Measurements from ENCODE around the gene SYNGAP1. TPM values are rescaled to one million over a fixed set of nuclear protein-coding genes. Genes with fewer than 3 reads are reported as not detected.
"Not testable (repeated sequence)": the region's sequence is repeated elsewhere in the genome, so short reads cannot be mapped to it uniquely, and the experiment has no call there.

SYNGAP1 gene
- total RNA-seq (10 to 100 TPM in 2 of 5 donors, 1 to 10 TPM in 2, under 1 TPM in 1; 0.58 to 78.8 (median 7.7) TPM), polyA plus RNA-seq (1 to 10 TPM; 3.9 to 5.6 (median 4.0) TPM)
- long read RNA-seq, donor 1: 0 reads
- long read RNA-seq, donor 2: 0 reads
- long read RNA-seq, donor 3: 0 reads
- long read RNA-seq, donor 4: 0 reads
- long read RNA-seq, donor 5: 0 reads
- long read RNA-seq, donor 6: 0 reads
- long read RNA-seq, donor 7: 0 reads
- long read RNA-seq, donor 8, partial matches to known transcripts: 6 of 6 reads
- long read RNA-seq, donor 8, other reads (novel, unspliced or antisense): 0 of 6 reads
- long read RNA-seq, donor 9, partial matches to known transcripts: 0 of 1 reads
- long read RNA-seq, donor 9, other reads (novel, unspliced or antisense): 0 of 1 reads
- long read RNA-seq, donor 10: 0 reads

GRCh38 chr6:33419580-33420490 is at the start of gene SYNGAP1:
SYNGAP1 (plus strand) TSS chr6:33420065; CDS start chr6:33420265, 200 bp downstream.
- Histone ChIP-seq H3K27ac (peak within 1 kb of the TSS; percentile 71 to 95 (median 93)), H3K4me1 (peaks cover 37 to 64% (median 58%) of the 10 kb centered on the region in 4 donors), H3K36me3 (peaks cover 14 to 19% (median 17%) of the 10 kb centered on the region in 4 donors), H3K4me3 (peak within 1 kb of the TSS; percentile 37 to 57 (median 42)), H3K27me3 (no peaks in the 10 kb centered on the region), H3K9me3 (no peaks in the 10 kb centered on the region)
- peak in 1 of 2 donors; percentile 90 for DNase-seq
- intact Hi-C loops (cut with DNase I; ENCODE audit: low total_unique reads): no loop called here
- 4 to 9% (median 7%) methylated on average over 19 to 22 of the region's 22 CpGs for WGBS, 5 donors
- no peak for TF ChIP-seq POLR2A (IDR thresholded peaks at IDR 0.05)
- no peak for TF ChIP-seq EP300 (IDR thresholded peaks at IDR 0.05)
- TF ChIP-seq CTCF (IDR thresholded peaks at IDR 0.05): no peak
- TF ChIP-seq POLR2AphosphoS5 (IDR thresholded peaks at IDR 0.05): no peak

GRCh38 chr6:33371901-33372300 is 48.0 kb upstream of the SYNGAP1 start:
- peaks cover 11 to 30% (median 18%) of the 10 kb centered on the region in 4 donors for H3K4me1 ChIP-seq
- H3K9me3 ChIP-seq; DNase-seq; H3K27me3 ChIP-seq; H3K4me3 ChIP-seq; H3K36me3 ChIP-seq; intact Hi-C loops (cut with DNase I; ENCODE audit: low total_unique reads); H3K27ac ChIP-seq: not testable (repeated sequence)
- 93 to 95% (median 94%) methylated on average over 8 of the region's 8 CpGs for WGBS, 5 donors

GRCh38 chr6:33372526-33373123 is 47.2 kb upstream of the SYNGAP1 start:
- TF ChIP-seq EP300 (IDR thresholded peaks at IDR 0.05) (no peak), POLR2AphosphoS5 (IDR thresholded peaks at IDR 0.05) (no peak), POLR2A (IDR thresholded peaks at IDR 0.05) (no peak), CTCF (IDR thresholded peaks at IDR 0.05) (no peak)

DNA sequence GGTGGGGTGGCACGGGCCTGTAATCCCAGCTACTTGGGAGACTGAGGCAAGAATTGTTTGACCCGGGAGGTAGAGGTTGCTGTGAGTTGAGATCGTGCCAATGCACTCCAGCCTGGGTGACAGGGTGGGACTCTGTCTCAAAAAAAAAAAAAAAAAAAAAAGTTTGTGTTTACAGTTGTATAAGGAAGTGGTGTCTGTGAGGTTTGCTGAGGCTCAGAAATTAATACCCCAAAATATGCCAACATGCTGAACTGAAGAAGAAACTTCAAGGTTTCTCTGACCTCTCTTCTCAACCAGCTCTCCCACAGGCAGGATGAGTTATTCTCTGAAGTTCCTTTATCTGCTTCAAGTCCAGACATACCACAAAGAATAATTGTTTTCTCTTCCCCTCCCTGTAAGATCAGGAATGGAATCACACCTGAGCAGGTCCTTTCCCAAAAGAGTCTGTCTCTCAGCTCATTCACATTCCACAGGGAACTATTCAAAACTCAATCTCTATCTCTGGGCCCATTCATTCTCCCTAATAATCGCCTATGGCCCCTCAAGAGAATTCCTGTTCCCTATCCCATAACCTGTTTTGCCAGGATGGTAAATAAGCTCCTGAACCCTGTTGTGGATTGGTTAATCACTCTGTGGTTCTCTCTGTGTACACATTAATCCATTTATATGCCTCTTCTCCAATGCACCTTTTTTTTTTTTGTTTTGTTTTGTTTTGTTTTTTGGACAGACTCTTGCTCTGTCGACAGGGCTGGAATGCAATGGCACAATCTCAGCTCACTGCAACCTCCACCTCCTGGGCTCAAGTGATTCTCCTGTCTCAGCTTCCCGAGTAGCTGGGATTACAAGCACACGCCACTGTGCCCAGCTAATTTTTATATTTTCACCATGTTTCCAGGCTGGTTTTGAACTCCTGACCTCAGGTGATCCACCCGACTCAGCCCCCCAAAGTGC is 45.6 kb upstream of the SYNGAP1 start:
- intact Hi-C loops (cut with DNase I; ENCODE audit: low total_unique reads): no loop called here
- Histone ChIP-seq H3K27ac (peak overlapping the region in 3 of 5 donors; percentile 69 to 75 (median 73)), H3K27me3 (no peaks in the 10 kb centered on the region), H3K9me3 (no peaks in the 10 kb centered on the region), H3K4me3 (no peak overlapping the region), H3K4me1 (peaks cover 11 to 31% (median 18%) of the 10 kb centered on the region in 4 donors), H3K36me3 (no peaks in the 10 kb centered on the region)
- no peak for DNase-seq
- WGBS, 5 donors: 57 to 68% (median 64%) methylated on average over 8 of the region's 8 CpGs
- TF ChIP-seq POLR2AphosphoS5 (IDR thresholded peaks at IDR 0.05): no peak

More at GRCh38 chr6:33372526-33373123, 47.2 kb upstream of the SYNGAP1 start:
- Histone ChIP-seq H3K4me1 (peaks cover 11 to 31% (median 18%) of the 10 kb centered on the region in 4 donors), H3K36me3 (no peaks in the 10 kb centered on the region), H3K4me3 (no peak overlapping the region), H3K27me3 (no peaks in the 10 kb centered on the region), H3K27ac (no peak overlapping the region), H3K9me3 (no peaks in the 10 kb centered on the region)
- intact Hi-C loops (cut with DNase I; ENCODE audit: low total_unique reads): no loop called here
- 41 to 52% (median 49%) methylated on average over 5 of the region's 5 CpGs for WGBS, 5 donors
- no peak for DNase-seq

Measured in stomach (tissue), 19 donors.